Panc1 (cell line): ENCODE results near the gene NAT10.

Experiments
- POLR2AphosphoS5 ChIP-seq: IDR thresholded peaks from 2 replicates; pipeline ENCODE4 v1.6.1; 2012; ENCODE audit warnings: mild to moderate bottlenecking, low read depth, low read length, moderate library complexity
- SIN3A ChIP-seq: IDR thresholded peaks from 2 replicates; pipeline ENCODE4 v1.6.1; 2012; ENCODE audit warnings: low read depth, mild to moderate bottlenecking, low read length, moderate library complexity, borderline replicate concordance; ENCODE audit not compliant: insufficient read depth
- TF ChIP-seq, protein P1 (sequence below): fragments of 450-650 bp; IDR thresholded peaks from 2 replicates; pipeline ENCODE4 v1.5.1; 2017; ENCODE audit warnings: mild to moderate bottlenecking
- TF ChIP-seq, protein P2 (sequence below), 2 experiments: IDR thresholded peaks; 2 replicates each; pipeline ENCODE4 v1.6.1; 2011 to 2012; ENCODE audit warnings: low read depth in 2 of 2, control low read depth in 1 of 2, low read length in 1 of 2, mild to moderate bottlenecking in 1 of 2, moderate library complexity in 1 of 2; ENCODE audit not compliant: insufficient read depth in 1 of 2

DNA sequence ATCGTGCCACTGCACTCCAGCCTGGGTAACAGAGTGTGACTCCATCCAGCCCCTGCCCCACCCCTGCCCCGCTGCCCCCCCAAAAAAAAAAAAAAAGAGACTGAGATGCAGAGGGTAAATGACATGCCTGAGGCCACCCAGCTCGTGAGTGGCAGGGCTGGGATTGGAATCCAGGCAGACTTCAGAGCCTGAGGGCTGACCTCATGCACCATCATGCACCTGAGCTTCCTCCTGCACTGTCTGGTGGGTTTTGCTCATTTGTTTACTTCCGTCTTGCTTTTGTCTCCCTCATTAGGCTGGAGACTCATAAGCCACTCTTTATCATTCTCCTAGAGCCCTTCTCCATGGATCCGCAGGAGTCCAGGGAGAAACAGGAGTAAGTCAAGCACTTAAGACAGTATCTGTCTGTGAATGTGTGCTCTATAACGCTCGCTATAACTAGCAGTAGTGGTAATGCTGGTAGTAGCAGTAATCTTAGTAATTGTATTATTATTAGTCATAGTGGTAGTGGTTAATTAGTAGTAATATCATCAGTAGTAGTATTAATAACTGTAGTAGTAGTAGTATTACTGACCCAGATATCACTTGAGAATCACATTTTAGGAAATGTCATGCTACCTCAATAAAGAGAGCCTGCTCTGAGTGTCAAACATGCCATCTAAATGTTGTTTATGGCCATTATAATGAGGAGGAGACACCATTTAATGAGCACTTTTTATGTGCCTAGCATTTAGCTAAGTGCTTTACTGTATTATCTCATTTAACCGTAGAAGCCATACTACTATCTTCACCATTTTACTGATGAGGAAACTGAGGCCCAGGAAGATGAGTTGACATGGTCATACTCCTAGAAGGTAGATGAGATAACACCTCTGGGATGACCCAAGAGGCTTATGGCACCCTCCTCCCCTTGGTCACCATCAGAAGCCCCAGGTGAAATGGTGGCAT lies 85.0 kb downstream of the NAT10 start:
- TF ChIP-seq POLR2AphosphoS5 (no peak), SIN3A (no peak)
- TF ChIP-seq, protein P1, sequence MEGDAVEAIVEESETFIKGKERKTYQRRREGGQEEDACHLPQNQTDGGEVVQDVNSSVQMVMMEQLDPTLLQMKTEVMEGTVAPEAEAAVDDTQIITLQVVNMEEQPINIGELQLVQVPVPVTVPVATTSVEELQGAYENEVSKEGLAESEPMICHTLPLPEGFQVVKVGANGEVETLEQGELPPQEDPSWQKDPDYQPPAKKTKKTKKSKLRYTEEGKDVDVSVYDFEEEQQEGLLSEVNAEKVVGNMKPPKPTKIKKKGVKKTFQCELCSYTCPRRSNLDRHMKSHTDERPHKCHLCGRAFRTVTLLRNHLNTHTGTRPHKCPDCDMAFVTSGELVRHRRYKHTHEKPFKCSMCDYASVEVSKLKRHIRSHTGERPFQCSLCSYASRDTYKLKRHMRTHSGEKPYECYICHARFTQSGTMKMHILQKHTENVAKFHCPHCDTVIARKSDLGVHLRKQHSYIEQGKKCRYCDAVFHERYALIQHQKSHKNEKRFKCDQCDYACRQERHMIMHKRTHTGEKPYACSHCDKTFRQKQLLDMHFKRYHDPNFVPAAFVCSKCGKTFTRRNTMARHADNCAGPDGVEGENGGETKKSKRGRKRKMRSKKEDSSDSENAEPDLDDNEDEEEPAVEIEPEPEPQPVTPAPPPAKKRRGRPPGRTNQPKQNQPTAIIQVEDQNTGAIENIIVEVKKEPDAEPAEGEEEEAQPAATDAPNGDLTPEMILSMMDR: no peak
- TF ChIP-seq, protein P2, sequence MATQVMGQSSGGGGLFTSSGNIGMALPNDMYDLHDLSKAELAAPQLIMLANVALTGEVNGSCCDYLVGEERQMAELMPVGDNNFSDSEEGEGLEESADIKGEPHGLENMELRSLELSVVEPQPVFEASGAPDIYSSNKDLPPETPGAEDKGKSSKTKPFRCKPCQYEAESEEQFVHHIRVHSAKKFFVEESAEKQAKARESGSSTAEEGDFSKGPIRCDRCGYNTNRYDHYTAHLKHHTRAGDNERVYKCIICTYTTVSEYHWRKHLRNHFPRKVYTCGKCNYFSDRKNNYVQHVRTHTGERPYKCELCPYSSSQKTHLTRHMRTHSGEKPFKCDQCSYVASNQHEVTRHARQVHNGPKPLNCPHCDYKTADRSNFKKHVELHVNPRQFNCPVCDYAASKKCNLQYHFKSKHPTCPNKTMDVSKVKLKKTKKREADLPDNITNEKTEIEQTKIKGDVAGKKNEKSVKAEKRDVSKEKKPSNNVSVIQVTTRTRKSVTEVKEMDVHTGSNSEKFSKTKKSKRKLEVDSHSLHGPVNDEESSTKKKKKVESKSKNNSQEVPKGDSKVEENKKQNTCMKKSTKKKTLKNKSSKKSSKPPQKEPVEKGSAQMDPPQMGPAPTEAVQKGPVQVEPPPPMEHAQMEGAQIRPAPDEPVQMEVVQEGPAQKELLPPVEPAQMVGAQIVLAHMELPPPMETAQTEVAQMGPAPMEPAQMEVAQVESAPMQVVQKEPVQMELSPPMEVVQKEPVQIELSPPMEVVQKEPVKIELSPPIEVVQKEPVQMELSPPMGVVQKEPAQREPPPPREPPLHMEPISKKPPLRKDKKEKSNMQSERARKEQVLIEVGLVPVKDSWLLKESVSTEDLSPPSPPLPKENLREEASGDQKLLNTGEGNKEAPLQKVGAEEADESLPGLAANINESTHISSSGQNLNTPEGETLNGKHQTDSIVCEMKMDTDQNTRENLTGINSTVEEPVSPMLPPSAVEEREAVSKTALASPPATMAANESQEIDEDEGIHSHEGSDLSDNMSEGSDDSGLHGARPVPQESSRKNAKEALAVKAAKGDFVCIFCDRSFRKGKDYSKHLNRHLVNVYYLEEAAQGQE (IDR thresholded peaks at IDR 0.05; ENCODE audit: insufficient read depth in 1 of 2, low read depth in 2 of 2, low read length in 1 of 2): no peak
